DOHH2 (cell line): ENCODE results near the gene BTF3.

Experiments
- H3F3A ChIP-seq: fragments of 200-600 bp; sonication (generic), shearing (Covaris generic); 2 replicates; pipeline ENCODE4 v1.6.0; 2016; ENCODE audit warnings: antibody characterized with exemption, mild to moderate bottlenecking; ENCODE audit not compliant: control insufficient read depth, insufficient read depth
- H3K27ac ChIP-seq: fragments of 200-600 bp; sonication (generic); 2 replicates; pipeline ENCODE4 v1.5.1; 2014; ENCODE audit warnings: low read depth, mild to moderate bottlenecking, low read length, moderate library complexity
- H3K27me3 ChIP-seq: fragments of 200-600 bp; sonication (generic); 2 replicates; pipeline ENCODE4 v1.6.1; 2014; ENCODE audit warnings: mild to moderate bottlenecking, low read length, mixed read lengths; ENCODE audit not compliant: control insufficient read depth
- H3K36me3 ChIP-seq: fragments of 200-600 bp; sonication (generic); 2 replicates; pipeline ENCODE4 v1.6.1; 2014; ENCODE audit warnings: mild to moderate bottlenecking, low read length, moderate library complexity, mixed read lengths; ENCODE audit not compliant: control insufficient read depth
- H3K4me1 ChIP-seq: fragments of 200-600 bp; sonication (generic); 2 replicates; pipeline ENCODE4 v1.6.1; 2014; ENCODE audit warnings: mild to moderate bottlenecking, low read length, mixed read lengths; ENCODE audit not compliant: control insufficient read depth
- H3K4me2 ChIP-seq: fragments of 200-600 bp; sonication (generic); 2 replicates; pipeline ENCODE4 v1.6.0; 2014; ENCODE audit warnings: mild to moderate bottlenecking, low read length, moderate library complexity
- H3K4me3 ChIP-seq: fragments of 200-600 bp; sonication (generic); 2 replicates; pipeline ENCODE4 v1.5.1; 2014; ENCODE audit warnings: mild to moderate bottlenecking, low read length, mixed read lengths
- H3K79me2 ChIP-seq: fragments of 200-600 bp; sonication (generic); 2 replicates; pipeline ENCODE4 v1.6.1; 2014; ENCODE audit warnings: mild to moderate bottlenecking, low read length, mixed read lengths; ENCODE audit not compliant: control insufficient read depth
- H3K9me2 ChIP-seq: fragments of 200-600 bp; sonication (generic); replicated peaks from 2 replicates; pipeline ENCODE4 v1.6.1; 2014; ENCODE audit warnings: mild to moderate bottlenecking, low read length, mixed read lengths; ENCODE audit not compliant: control insufficient read depth
- H3K9me3 ChIP-seq: fragments of 200-600 bp; sonication (generic); 2 replicates; pipeline ENCODE4 v1.6.1; 2014; ENCODE audit warnings: antibody characterized with exemption, low read length, mixed read lengths; ENCODE audit not compliant: control insufficient read depth, insufficient read depth
- H4K20me1 ChIP-seq: fragments of 200-600 bp; sonication (generic); 2 replicates; pipeline ENCODE4 v1.6.0; 2014; ENCODE audit warnings: low read depth, mild to moderate bottlenecking, antibody characterized with exemption, low read length, moderate library complexity; ENCODE audit not compliant: control insufficient read depth, insufficient read depth
- EZH2phosphoT487 ChIP-seq: fragments of 200-600 bp; sonication (generic); IDR thresholded peaks from 2 replicates; pipeline ENCODE4 v1.6.1; 2017; ENCODE audit warnings: borderline replicate concordance, mild to moderate bottlenecking, antibody characterized with exemption, low read length, moderate library complexity, mixed read lengths
- TF ChIP-seq, protein P1 (sequence below): fragments of 200-600 bp; sonication (generic); IDR thresholded peaks from one replicate; pipeline ENCODE4 v1.5.1; 2014; ENCODE audit warnings: antibody characterized with exemption, mild to moderate bottlenecking, low read depth, low read length; ENCODE audit not compliant: poor library complexity, severe bottlenecking

Gene BTF3

GRCh38 chr5:73529081-73529480 lies 30.8 kb downstream of the BTF3 start:
- H3F3A ChIP-seq, result no peaks in the 10 kb centered on the region
- no peak overlapping the region for H3K27ac ChIP-seq
- peaks cover 6% of the 10 kb centered on the region; the same call in 1 of the 2 replicates for H3K4me1 ChIP-seq
- no peaks in the 10 kb centered on the region for H3K36me3 ChIP-seq
- H3K79me2 ChIP-seq, result no peaks in the 10 kb centered on the region
- H3K9me3 ChIP-seq, result no peaks in the 10 kb centered on the region
- no peaks in the 10 kb centered on the region for H3K9me2 ChIP-seq
- no peaks in the 10 kb centered on the region for H4K20me1 ChIP-seq
- H3K27me3 ChIP-seq, result peaks cover 8% of the 10 kb centered on the region; the same call in 1 of the 2 replicates
- TF ChIP-seq, protein P1, sequence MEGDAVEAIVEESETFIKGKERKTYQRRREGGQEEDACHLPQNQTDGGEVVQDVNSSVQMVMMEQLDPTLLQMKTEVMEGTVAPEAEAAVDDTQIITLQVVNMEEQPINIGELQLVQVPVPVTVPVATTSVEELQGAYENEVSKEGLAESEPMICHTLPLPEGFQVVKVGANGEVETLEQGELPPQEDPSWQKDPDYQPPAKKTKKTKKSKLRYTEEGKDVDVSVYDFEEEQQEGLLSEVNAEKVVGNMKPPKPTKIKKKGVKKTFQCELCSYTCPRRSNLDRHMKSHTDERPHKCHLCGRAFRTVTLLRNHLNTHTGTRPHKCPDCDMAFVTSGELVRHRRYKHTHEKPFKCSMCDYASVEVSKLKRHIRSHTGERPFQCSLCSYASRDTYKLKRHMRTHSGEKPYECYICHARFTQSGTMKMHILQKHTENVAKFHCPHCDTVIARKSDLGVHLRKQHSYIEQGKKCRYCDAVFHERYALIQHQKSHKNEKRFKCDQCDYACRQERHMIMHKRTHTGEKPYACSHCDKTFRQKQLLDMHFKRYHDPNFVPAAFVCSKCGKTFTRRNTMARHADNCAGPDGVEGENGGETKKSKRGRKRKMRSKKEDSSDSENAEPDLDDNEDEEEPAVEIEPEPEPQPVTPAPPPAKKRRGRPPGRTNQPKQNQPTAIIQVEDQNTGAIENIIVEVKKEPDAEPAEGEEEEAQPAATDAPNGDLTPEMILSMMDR, result no peak
- TF ChIP-seq EZH2phosphoT487, result no peak
- H3K4me3 ChIP-seq, result no peak overlapping the region
- no peak overlapping the region for H3K4me2 ChIP-seq

GRCh38 chr5:73531356-73531755 lies 33.1 kb downstream of the BTF3 start:
- H3K4me1 ChIP-seq, result peaks cover 6% of the 10 kb centered on the region; the same call in 1 of the 2 replicates
- H4K20me1 ChIP-seq, result no peaks in the 10 kb centered on the region
- H3K79me2 ChIP-seq, result no peaks in the 10 kb centered on the region
- peaks cover 12% of the 10 kb centered on the region; the same call in 1 of the 2 replicates for H3K27me3 ChIP-seq
- no peaks in the 10 kb centered on the region for H3K9me2 ChIP-seq
- no peaks in the 10 kb centered on the region for H3K36me3 ChIP-seq
- no peaks in the 10 kb centered on the region for H3F3A ChIP-seq
- no peak overlapping the region for H3K4me3 ChIP-seq
- H3K9me3 ChIP-seq, result no peaks in the 10 kb centered on the region
- no peak overlapping the region for H3K4me2 ChIP-seq
- no peak for TF ChIP-seq EZH2phosphoT487
- TF ChIP-seq, protein P1, result no peak
- no peak overlapping the region for H3K27ac ChIP-seq

DNA sequence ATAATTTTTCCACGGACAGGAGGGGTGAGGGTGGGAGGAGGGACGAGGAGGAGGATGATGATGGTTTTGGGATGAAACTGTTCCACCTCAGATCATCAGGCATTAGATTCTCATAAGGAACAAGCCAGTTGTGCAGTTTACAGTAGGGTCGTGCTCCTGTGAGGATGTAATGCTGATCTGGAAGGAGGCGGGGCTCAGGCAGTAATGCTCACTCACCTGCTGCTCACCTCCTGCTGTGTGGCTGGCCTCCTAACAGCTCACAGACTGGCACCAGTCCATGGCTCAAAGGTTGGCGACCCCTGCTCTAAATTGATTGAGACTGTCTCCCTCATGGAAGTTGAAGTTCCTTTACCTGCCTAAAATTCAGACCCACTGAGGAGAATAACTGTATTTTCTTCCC lies 34.0 kb downstream of the BTF3 start:
- no peaks in the 10 kb centered on the region for H4K20me1 ChIP-seq
- H3K4me1 ChIP-seq, result peaks cover 6% of the 10 kb centered on the region; the same call in 1 of the 2 replicates
- H3K4me2 ChIP-seq, result no peak overlapping the region
- no peaks in the 10 kb centered on the region for H3F3A ChIP-seq
- H3K27me3 ChIP-seq, result peaks cover 12% of the 10 kb centered on the region; the same call in 1 of the 2 replicates
- H3K79me2 ChIP-seq, result no peaks in the 10 kb centered on the region
- H3K9me3 ChIP-seq, result no peaks in the 10 kb centered on the region
- H3K9me2 ChIP-seq, result no peaks in the 10 kb centered on the region
- H3K36me3 ChIP-seq, result no peaks in the 10 kb centered on the region
- TF ChIP-seq EZH2phosphoT487, result no peak
- TF ChIP-seq, protein P1, result no peak
- no peak overlapping the region for H3K27ac ChIP-seq
- H3K4me3 ChIP-seq, result no peak overlapping the region
